ENCODE data around the gene TPMT.

- TF ChIP-seq CTCF (IDR thresholded peaks at IDR 0.05) (no peak), POLR2A (IDR thresholded peaks at IDR 0.05) (no peak)
Measured at GRCh38 chr6:18090349-18090786, 64.5 kb downstream of the TPMT start.

All from suprapubic skin (tissue), 3 donors.